Vagina (tissue), 2 donors: Measurements from ENCODE around the gene OIT3. TPM values are rescaled to one million over a fixed set of nuclear protein-coding genes. Genes with fewer than 3 reads are reported as not detected.

ENCODE experiments used
- DNase-seq, 2 donors: peaks; one replicate each; pipeline ENCODE4 v3.0.0-alpha.2; 2017; ENCODE audit errors: extremely low spot score in 2 of 2
- H3K27ac ChIP-seq: fragments of 200-600 bp; sonication (generic); one replicate; pipeline ENCODE4 v1.5.1; 2019
- H3K27me3 ChIP-seq: fragments of 200-600 bp; sonication (generic); one replicate; pipeline ENCODE4 v1.5.1; 2019
- H3K36me3 ChIP-seq, 2 donors: fragments of 200-600 bp; sonication (generic); one replicate each; pipeline ENCODE4 v1.5.1; 2017 to 2019
- H3K4me1 ChIP-seq: fragments of 200-600 bp; sonication (generic); one replicate; pipeline ENCODE4 v1.5.1; 2019
- H3K4me3 ChIP-seq, 2 donors: fragments of 200-600 bp; sonication (generic); 1 replicate in 1 of 2; 2 replicates in 1 of 2; pipeline ENCODE4 v1.5.1; 2016 to 2019
- H3K9me3 ChIP-seq: fragments of 200-600 bp; sonication (generic); one replicate; pipeline ENCODE4 v1.5.1; 2019
- POLR2A ChIP-seq, 2 donors: fragments of 450-650 bp; IDR thresholded peaks; one replicate each; pipeline ENCODE4 v1.6.1; 2017; ENCODE audit warnings: antibody characterized with exemption in 2 of 2, mild to moderate bottlenecking in 2 of 2, moderate library complexity in 2 of 2
- POLR2AphosphoS5 ChIP-seq, 2 donors: sonication (generic); formaldehyde crosslinking; IDR thresholded peaks; one replicate each; pipeline ENCODE4 v1.9.0; 2017; ENCODE audit warnings: antibody characterized with exemption in 2 of 2, mild to moderate bottlenecking in 2 of 2, low read depth in 1 of 2; ENCODE audit not compliant: insufficient read depth in 1 of 2
- intact Hi-C: fragments of 100-400 bp; cut with DNase I; formaldehyde crosslinking; loops from one replicate; pipeline ENCODE4 v1.15.1; 2023
- total RNA-seq: library from RNA; depleted of rRNA; stranded (reverse); fragments of >200 nt; gene quantifications from one replicate; pipeline ENCODE4 v1.2.3, GENCODE V29; 2016
- TF ChIP-seq, protein P1 (sequence below), 3 experiments: fragments of 450-650 bp in 2 of 3; fragments of 200-600 bp in 1 of 3; sonication (generic) in 1 of 3; IDR thresholded peaks; one replicate each; pipeline ENCODE4 v1.5.1; 2017 to 2019; ENCODE audit warnings: antibody characterized with exemption in 3 of 3, mild to moderate bottlenecking in 2 of 3, moderate library complexity in 2 of 3

Gene OIT3
- total RNA-seq, 1 donor from 2014 or later: not detected

DNA sequence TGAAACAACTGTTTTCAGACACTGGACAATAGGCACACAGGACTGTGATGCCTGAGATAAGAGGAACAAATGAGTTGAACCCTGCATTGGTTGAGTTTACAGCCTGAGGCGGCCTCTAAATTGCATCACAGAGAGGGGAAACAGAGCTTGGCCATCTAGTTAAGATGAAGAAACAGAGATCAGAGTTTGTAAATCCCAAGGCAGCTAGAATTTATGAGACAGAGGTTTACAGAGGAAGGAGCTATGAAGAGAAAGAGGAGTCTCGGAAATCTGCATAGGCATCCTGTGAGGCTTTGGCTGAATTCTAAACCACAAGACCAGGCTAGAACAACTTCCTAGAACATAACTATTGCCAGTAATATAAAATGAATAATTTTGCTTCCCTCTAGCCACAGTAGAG is 41.0 kb upstream of the OIT3 start:
- H3K9me3 ChIP-seq: no peaks in the 10 kb centered on the region
- no peaks in the 10 kb centered on the region for H3K27me3 ChIP-seq
- TF ChIP-seq POLR2A (IDR thresholded peaks at IDR 0.05) (no peak), POLR2AphosphoS5 (IDR thresholded peaks at IDR 0.05; ENCODE audit: insufficient read depth in 1 of 2, low read depth in 1 of 2) (no peak)
- TF ChIP-seq, protein P1, sequence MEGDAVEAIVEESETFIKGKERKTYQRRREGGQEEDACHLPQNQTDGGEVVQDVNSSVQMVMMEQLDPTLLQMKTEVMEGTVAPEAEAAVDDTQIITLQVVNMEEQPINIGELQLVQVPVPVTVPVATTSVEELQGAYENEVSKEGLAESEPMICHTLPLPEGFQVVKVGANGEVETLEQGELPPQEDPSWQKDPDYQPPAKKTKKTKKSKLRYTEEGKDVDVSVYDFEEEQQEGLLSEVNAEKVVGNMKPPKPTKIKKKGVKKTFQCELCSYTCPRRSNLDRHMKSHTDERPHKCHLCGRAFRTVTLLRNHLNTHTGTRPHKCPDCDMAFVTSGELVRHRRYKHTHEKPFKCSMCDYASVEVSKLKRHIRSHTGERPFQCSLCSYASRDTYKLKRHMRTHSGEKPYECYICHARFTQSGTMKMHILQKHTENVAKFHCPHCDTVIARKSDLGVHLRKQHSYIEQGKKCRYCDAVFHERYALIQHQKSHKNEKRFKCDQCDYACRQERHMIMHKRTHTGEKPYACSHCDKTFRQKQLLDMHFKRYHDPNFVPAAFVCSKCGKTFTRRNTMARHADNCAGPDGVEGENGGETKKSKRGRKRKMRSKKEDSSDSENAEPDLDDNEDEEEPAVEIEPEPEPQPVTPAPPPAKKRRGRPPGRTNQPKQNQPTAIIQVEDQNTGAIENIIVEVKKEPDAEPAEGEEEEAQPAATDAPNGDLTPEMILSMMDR (IDR thresholded peaks at IDR 0.05): no peak
- no peak overlapping the region for H3K4me3 ChIP-seq
- H3K27ac ChIP-seq: no peak overlapping the region
- intact Hi-C loops: no loop called here
- H3K4me1 ChIP-seq: no peaks in the 10 kb centered on the region
- no peak for DNase-seq
- H3K36me3 ChIP-seq: no peaks in the 10 kb centered on the region

GRCh38 chr10:72855129-72855528 is 38.4 kb upstream of the OIT3 start:
- H3K27me3 ChIP-seq: no peaks in the 10 kb centered on the region
- TF ChIP-seq, protein P1 (IDR thresholded peaks at IDR 0.05): no peak
- TF ChIP-seq POLR2AphosphoS5 (IDR thresholded peaks at IDR 0.05; ENCODE audit: insufficient read depth in 1 of 2, low read depth in 1 of 2): no peak
- TF ChIP-seq POLR2A (IDR thresholded peaks at IDR 0.05): no peak
- DNase-seq: no peak
- H3K4me1 ChIP-seq: no peaks in the 10 kb centered on the region
- H3K9me3 ChIP-seq: no peaks in the 10 kb centered on the region
- no peak overlapping the region for H3K27ac ChIP-seq
- intact Hi-C loops: no loop called here
- no peaks in the 10 kb centered on the region for H3K36me3 ChIP-seq
- no peak overlapping the region for H3K4me3 ChIP-seq

- Histone ChIP-seq H3K27ac (no peak overlapping the region), H3K36me3 (peaks cover 0 to 5% of the 10 kb centered on the region in 2 donors), H3K4me3 (no peak overlapping the region), H3K9me3 (no peaks in the 10 kb centered on the region), H3K27me3 (no peaks in the 10 kb centered on the region), H3K4me1 (no peaks in the 10 kb centered on the region)
- TF ChIP-seq, protein P1 (IDR thresholded peaks at IDR 0.05): no peak
- TF ChIP-seq POLR2AphosphoS5 (IDR thresholded peaks at IDR 0.05; ENCODE audit: insufficient read depth in 1 of 2, low read depth in 1 of 2): no peak
- TF ChIP-seq POLR2A (IDR thresholded peaks at IDR 0.05): no peak
- intact Hi-C loops: no loop called here
- no peak for DNase-seq
These were observed 37.7 kb upstream of the OIT3 start for GRCh38 chr10:72855790-72856189.

GRCh38 chr10:72858067-72858466 is 35.5 kb upstream of the OIT3 start:
- no peak for DNase-seq
- Histone ChIP-seq H3K27me3 (no peaks in the 10 kb centered on the region), H3K4me3 (no peak overlapping the region), H3K36me3 (peaks cover 0 to 12% of the 10 kb centered on the region in 2 donors), H3K27ac (no peak overlapping the region), H3K4me1 (no peaks in the 10 kb centered on the region), H3K9me3 (no peaks in the 10 kb centered on the region)
- TF ChIP-seq POLR2A (IDR thresholded peaks at IDR 0.05) (no peak), POLR2AphosphoS5 (IDR thresholded peaks at IDR 0.05; ENCODE audit: insufficient read depth in 1 of 2, low read depth in 1 of 2) (no peak)
- TF ChIP-seq, protein P1 (IDR thresholded peaks at IDR 0.05): no peak
- intact Hi-C loops: no loop called here

DNA sequence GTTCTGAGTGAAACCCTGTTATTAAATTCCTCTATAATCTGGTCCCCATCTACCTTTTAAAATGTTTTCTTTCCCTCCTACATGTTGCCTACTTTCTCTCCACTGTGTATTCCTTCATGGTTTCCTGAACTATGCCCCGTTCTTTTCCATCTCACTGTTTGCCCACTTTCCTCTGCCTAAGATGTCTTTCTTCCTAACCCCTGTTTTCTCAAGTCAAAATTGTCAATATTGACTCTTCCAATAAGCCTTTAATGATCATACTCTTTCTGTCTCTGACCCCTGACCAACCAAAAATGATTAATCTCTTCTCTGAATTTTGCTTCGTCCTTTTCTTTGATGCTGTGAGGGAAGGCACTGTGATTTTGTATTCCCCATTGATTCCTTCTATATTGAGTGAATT is 30.6 kb upstream of the OIT3 start:
- intact Hi-C loops: no loop called here
- no peak for TF ChIP-seq POLR2AphosphoS5 (IDR thresholded peaks at IDR 0.05; ENCODE audit: insufficient read depth in 1 of 2, low read depth in 1 of 2)
- no peak for TF ChIP-seq POLR2A (IDR thresholded peaks at IDR 0.05)
- TF ChIP-seq, protein P1 (IDR thresholded peaks at IDR 0.05): no peak
- Histone ChIP-seq H3K4me1 (no peaks in the 10 kb centered on the region), H3K9me3 (no peaks in the 10 kb centered on the region), H3K27me3 (no peaks in the 10 kb centered on the region), H3K36me3 (peaks cover 0 to 12% of the 10 kb centered on the region in 2 donors), H3K4me3 (no peak overlapping the region), H3K27ac (no peak overlapping the region)
- no peak for DNase-seq
